Keratinocyte (primary cell): ENCODE results near the gene DHTKD1.

Experiments
- EZH2 ChIP-seq: IDR thresholded peaks from one replicate; pipeline ENCODE4 v1.6.1; 2012; ENCODE audit warnings: inconsistent platforms, mild to moderate bottlenecking, low read length, moderate library complexity
- TF ChIP-seq, protein P1 (sequence below), 3 experiments: IDR thresholded peaks in 1 of 3; conservative IDR thresholded peaks in 1 of 3; optimal IDR thresholded peaks in 1 of 3; 2 replicates in 2 of 3; 3 replicates in 1 of 3; pipeline versions ENCODE3 to v1.5.1; 2011; ENCODE audit warnings: low read length in 3 of 3, mild to moderate bottlenecking in 3 of 3, moderate library complexity in 2 of 3, control low read depth in 1 of 3, inconsistent platforms in 1 of 3; ENCODE audit not compliant: insufficient read depth in 2 of 3; ENCODE audit errors: extremely low read depth in 1 of 3

DNA sequence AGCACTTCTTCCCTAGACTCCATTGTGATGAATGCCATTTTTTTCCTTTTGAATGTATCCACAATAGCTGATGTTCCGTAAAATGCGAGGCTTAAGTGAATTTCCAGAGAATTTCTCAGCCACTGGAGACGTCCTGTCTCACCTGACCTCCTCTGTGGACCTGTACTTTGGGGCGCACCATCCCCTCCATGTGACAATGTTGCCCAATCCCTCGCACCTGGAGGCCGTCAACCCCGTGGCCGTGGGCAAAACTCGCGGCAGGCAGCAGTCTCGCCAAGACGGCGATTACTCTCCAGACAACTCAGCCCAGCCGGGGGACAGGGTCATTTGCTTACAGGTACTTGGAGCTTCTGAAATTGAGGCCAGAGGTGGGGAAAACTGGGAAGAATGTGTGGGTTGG, 20.2 kb downstream of the DHTKD1 start:
- TF ChIP-seq, protein P1, sequence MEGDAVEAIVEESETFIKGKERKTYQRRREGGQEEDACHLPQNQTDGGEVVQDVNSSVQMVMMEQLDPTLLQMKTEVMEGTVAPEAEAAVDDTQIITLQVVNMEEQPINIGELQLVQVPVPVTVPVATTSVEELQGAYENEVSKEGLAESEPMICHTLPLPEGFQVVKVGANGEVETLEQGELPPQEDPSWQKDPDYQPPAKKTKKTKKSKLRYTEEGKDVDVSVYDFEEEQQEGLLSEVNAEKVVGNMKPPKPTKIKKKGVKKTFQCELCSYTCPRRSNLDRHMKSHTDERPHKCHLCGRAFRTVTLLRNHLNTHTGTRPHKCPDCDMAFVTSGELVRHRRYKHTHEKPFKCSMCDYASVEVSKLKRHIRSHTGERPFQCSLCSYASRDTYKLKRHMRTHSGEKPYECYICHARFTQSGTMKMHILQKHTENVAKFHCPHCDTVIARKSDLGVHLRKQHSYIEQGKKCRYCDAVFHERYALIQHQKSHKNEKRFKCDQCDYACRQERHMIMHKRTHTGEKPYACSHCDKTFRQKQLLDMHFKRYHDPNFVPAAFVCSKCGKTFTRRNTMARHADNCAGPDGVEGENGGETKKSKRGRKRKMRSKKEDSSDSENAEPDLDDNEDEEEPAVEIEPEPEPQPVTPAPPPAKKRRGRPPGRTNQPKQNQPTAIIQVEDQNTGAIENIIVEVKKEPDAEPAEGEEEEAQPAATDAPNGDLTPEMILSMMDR (optimal IDR thresholded peaks at IDR 0.05 in 1 of 3, IDR thresholded peaks at IDR 0.05 in 1 of 3, conservative IDR thresholded peaks at IDR 0.05 in 1 of 3; ENCODE audit: extremely low read depth in 1 of 3, insufficient read depth in 2 of 3, low read length in 3 of 3), result no peak
- no peak for TF ChIP-seq EZH2
